PC-9 (cell line): ENCODE results near the gene ODF2. TPM values are rescaled to one million over a fixed set of nuclear protein-coding genes. Genes with fewer than 3 reads are reported as not detected.
"Not testable (repeated sequence)": the region's sequence is repeated elsewhere in the genome, so short reads cannot be mapped to it uniquely, and the experiment has no call there.

ENCODE experiments used
- BruUV-seq: library from RNA; stranded (reverse); fragments of 400-500 nt; replicated peaks from 2 replicates; lab custom pipeline; 2021; lab: Mats Ljungman, UMichigan
- CTCF ChIA-PET: fragments of 300-600 bp; sonication (Branson Sonifier 250); formaldehyde crosslinking; loops from one replicate; lab custom pipeline; 2022; ENCODE audit warnings: antibody characterized with exemption; lab: Charles Lee
- POLR2A ChIA-PET: fragments of 300-600 bp; sonication (Branson Sonifier 250); formaldehyde crosslinking; loops from one replicate; lab custom pipeline; 2022; ENCODE audit warnings: antibody characterized with exemption; ENCODE audit not compliant: unreplicated experiment; lab: Charles Lee
- DNase-seq, 2 experiments: peaks; one replicate each; pipeline versions ENCODE4 v3.0.0 to v3.0.0-alpha.2; 2015 to 2022; ENCODE audit warnings: mixed read lengths in 1 of 2
- H2AFZ ChIP-seq: fragments of 200-600 bp; sonication (generic); 2 replicates; pipeline ENCODE4 v1.8.1; 2017; ENCODE audit warnings: antibody characterized with exemption
- H3F3A ChIP-seq: fragments of 200-600 bp; sonication (generic); 2 replicates; pipeline ENCODE4 v1.8.1; 2017; ENCODE audit warnings: antibody characterized with exemption, mild to moderate bottlenecking, low read depth; ENCODE audit not compliant: insufficient read depth
- H3K27ac ChIP-seq: fragments of 200-600 bp; sonication (generic); 2 replicates; pipeline ENCODE4 v1.6.1; 2016; ENCODE audit warnings: mixed run types
- H3K27me3 ChIP-seq: fragments of 200-600 bp; sonication (generic); 2 replicates; pipeline ENCODE4 v1.6.1; 2016; ENCODE audit warnings: low read depth, mixed run types; ENCODE audit not compliant: insufficient read depth
- H3K36me3 ChIP-seq: fragments of 200-600 bp; sonication (generic); 2 replicates; pipeline ENCODE4 v1.6.1; 2016; ENCODE audit warnings: low read depth, mixed run types
- H3K4me1 ChIP-seq: fragments of 200-600 bp; sonication (generic); replicated peaks from 2 replicates; pipeline ENCODE4 v1.6.1; 2016; ENCODE audit warnings: mixed run types; ENCODE audit not compliant: insufficient read depth
- H3K4me2 ChIP-seq: fragments of 200-600 bp; sonication (generic); 2 replicates; pipeline ENCODE4 v1.6.1; 2017; ENCODE audit warnings: mixed run types
- H3K4me3 ChIP-seq: fragments of 200-600 bp; sonication (generic); 2 replicates; pipeline ENCODE4 v1.6.1; 2016; ENCODE audit warnings: mixed run types
- H3K79me2 ChIP-seq: fragments of 200-600 bp; sonication (generic); 2 replicates; pipeline ENCODE4 v1.6.1; 2017; ENCODE audit warnings: low read depth, mixed run types
- H3K9me2 ChIP-seq: fragments of 200-600 bp; sonication (generic); 2 replicates; pipeline ENCODE4 v1.8.1; 2017; ENCODE audit warnings: mild to moderate bottlenecking; ENCODE audit not compliant: insufficient read depth
- H3K9me3 ChIP-seq: fragments of 200-600 bp; sonication (generic); 2 replicates; pipeline ENCODE4 v1.8.1; 2016; ENCODE audit warnings: low read depth; ENCODE audit not compliant: insufficient read depth
- H4K20me1 ChIP-seq: fragments of 200-600 bp; sonication (generic); 2 replicates; pipeline ENCODE4 v1.8.1; 2017; ENCODE audit not compliant: insufficient read depth
- CTCF ChIP-seq: fragments of 200-600 bp; sonication (generic); conservative IDR thresholded peaks from 2 replicates; pipeline ENCODE4 v1.6.1; 2017; ENCODE audit warnings: mixed run types, antibody characterized with exemption, mild to moderate bottlenecking, moderate library complexity
- EZH2 ChIP-seq: fragments of 200-600 bp; sonication (generic); IDR thresholded peaks from 2 replicates; pipeline ENCODE4 v1.8.0; 2017; ENCODE audit warnings: antibody characterized with exemption, low read depth
- intact Hi-C: fragments of 100-400 bp; cut with micrococcal nuclease; formaldehyde crosslinking; loops from one replicate; pipeline ENCODE4 v1.10.0; 2022; ENCODE audit not compliant: unreplicated experiment
- total RNA-seq: library from RNA; stranded (reverse); gene quantifications from 2 replicates; pipeline ENCODE4 v1.2.3, GENCODE V29; 2021

ODF2 gene
- total RNA-seq, 1 experiment from 2014 or later: 58.2 TPM

GRCh38 chr9:128439273-128439672 is 16.5 kb upstream of the ODF2 start:
- no peak overlapping the region for H2AFZ ChIP-seq
- no peaks in the 10 kb centered on the region for H3K27me3 ChIP-seq
- no peaks in the 10 kb centered on the region for H3K79me2 ChIP-seq
- POLR2A ChIA-PET: no interaction called here
- no peaks in the 10 kb centered on the region for H3K4me1 ChIP-seq
- no peaks in the 10 kb centered on the region for H3K36me3 ChIP-seq
- no peaks in the 10 kb centered on the region for H3K9me3 ChIP-seq
- peaks cover 3% of the 10 kb centered on the region; the same call in 1 of the 2 replicates for H3F3A ChIP-seq
- no peak for TF ChIP-seq EZH2
- TF ChIP-seq CTCF: no peak
- BruUV-seq: no TSS peak
- no peak overlapping the region for H3K4me2 ChIP-seq
- H3K9me2 ChIP-seq: no peaks in the 10 kb centered on the region
- CTCF ChIA-PET: interaction anchor here (0.6 to 1.5 kb wide), 6 partner anchors 8 to 77 kb away, joined by 3 to 12 read pairs (median 3); partner anchors contain the start of gene CERCAM
- H3K27ac ChIP-seq: no peak overlapping the region
- no peak for DNase-seq
- H4K20me1 ChIP-seq: no peaks in the 10 kb centered on the region
- no peak overlapping the region for H3K4me3 ChIP-seq
- intact Hi-C loops: no loop called here

- no TSS peak for BruUV-seq
- no peak overlapping the region for H3K4me3 ChIP-seq
- POLR2A ChIA-PET: no interaction called here
Measured at GRCh38 chr9:128442150-128442549, 13.7 kb upstream of the ODF2 start.

GRCh38 chr9:128446505-128446904 is 9.3 kb upstream of the ODF2 start:
- ChIA-PET CTCF (interaction anchor here (1.4 kb wide), 1 partner anchor 8 kb away, joined by 3 read pairs; no protein-coding TSS in a partner anchor), POLR2A (interaction anchor here (0.6 to 0.7 kb wide), 2 partner anchors 12 to 142 kb away, joined by 3 to 5 read pairs; no protein-coding TSS in a partner anchor)
- H3K36me3 ChIP-seq, intact Hi-C loops, H3K4me3 ChIP-seq, H3K9me2 ChIP-seq, H3K4me1 ChIP-seq, BruUV-seq, H3K27me3 ChIP-seq, H4K20me1 ChIP-seq, DNase-seq, H3K27ac ChIP-seq, H3K79me2 ChIP-seq, H3K9me3 ChIP-seq, H3K4me2 ChIP-seq, H2AFZ ChIP-seq, H3F3A ChIP-seq: not testable (repeated sequence)

More at GRCh38 chr9:128442150-128442549, 13.7 kb upstream of the ODF2 start:
- no peaks in the 10 kb centered on the region for H3K4me1 ChIP-seq
- no peak for DNase-seq
- no peaks in the 10 kb centered on the region for H3K36me3 ChIP-seq
- H3K79me2 ChIP-seq: no peaks in the 10 kb centered on the region
- no peaks in the 10 kb centered on the region for H3K27me3 ChIP-seq
- intact Hi-C loops: no loop called here
- no peaks in the 10 kb centered on the region for H3K9me3 ChIP-seq
- H3K27ac ChIP-seq: no peak overlapping the region
- H3K4me2 ChIP-seq: no peak overlapping the region
- peaks cover 3% of the 10 kb centered on the region; the same call in 1 of the 2 replicates for H3F3A ChIP-seq
- no peaks in the 10 kb centered on the region for H3K9me2 ChIP-seq
- no peak overlapping the region for H2AFZ ChIP-seq
- TF ChIP-seq EZH2: no peak
- no peak for TF ChIP-seq CTCF
- CTCF ChIA-PET: no interaction called here
- H4K20me1 ChIP-seq: no peaks in the 10 kb centered on the region

- intact Hi-C loops: no loop called here
- Histone ChIP-seq H3K4me2 (no peak overlapping the region), H3K79me2 (no peaks in the 10 kb centered on the region), H2AFZ (no peak overlapping the region), H3K9me3 (no peaks in the 10 kb centered on the region), H3K27ac (no peak overlapping the region), H3K36me3 (no peaks in the 10 kb centered on the region), H4K20me1 (no peaks in the 10 kb centered on the region), H3K4me3 (no peak overlapping the region), H3K9me2 (no peaks in the 10 kb centered on the region), H3K27me3 (no peaks in the 10 kb centered on the region), H3K4me1 (no peaks in the 10 kb centered on the region), H3F3A (no peaks in the 10 kb centered on the region)
- CTCF ChIA-PET: no interaction called here
- no TSS peak for BruUV-seq
- POLR2A ChIA-PET: no interaction called here
- DNase-seq: no peak
- no peak for TF ChIP-seq CTCF
- TF ChIP-seq EZH2: no peak
Measured at GRCh38 chr9:128448746-128449145, 7.1 kb upstream of the ODF2 start.
